ENCODE measurements around the gene WDR41. TPM values are rescaled to one million over a fixed set of nuclear protein-coding genes. Genes with fewer than 3 reads are reported as not detected.

The WDR41 gene
- total and polyA plus RNA-seq, 9 of the 15 experiments (the other 6 are each of a cell fraction or from before 2014, with no cell fraction given): 33.6 to 67.2 (median 55.5) TPM

DNA sequence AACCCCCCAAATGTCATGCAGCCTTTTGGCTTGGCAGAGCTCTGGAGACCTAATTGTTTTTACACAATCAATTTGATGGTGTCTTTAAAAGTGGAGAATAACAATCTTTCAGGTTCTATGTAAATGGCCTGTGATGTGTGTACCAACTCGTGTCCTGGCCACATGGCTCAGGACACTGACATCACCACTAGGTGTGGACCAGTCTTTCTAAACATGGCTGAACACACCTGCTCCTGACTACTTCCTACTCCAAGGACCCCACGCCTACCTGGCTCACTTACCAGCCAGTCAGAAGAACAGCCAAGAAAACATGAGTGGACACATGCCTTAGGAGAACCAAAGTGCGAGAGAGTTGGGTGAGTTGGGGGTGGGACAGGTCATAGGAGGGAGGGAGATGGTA lies 71.2 kb downstream of the WDR41 start (continued):
- TF ChIP-seq, protein P1, sequence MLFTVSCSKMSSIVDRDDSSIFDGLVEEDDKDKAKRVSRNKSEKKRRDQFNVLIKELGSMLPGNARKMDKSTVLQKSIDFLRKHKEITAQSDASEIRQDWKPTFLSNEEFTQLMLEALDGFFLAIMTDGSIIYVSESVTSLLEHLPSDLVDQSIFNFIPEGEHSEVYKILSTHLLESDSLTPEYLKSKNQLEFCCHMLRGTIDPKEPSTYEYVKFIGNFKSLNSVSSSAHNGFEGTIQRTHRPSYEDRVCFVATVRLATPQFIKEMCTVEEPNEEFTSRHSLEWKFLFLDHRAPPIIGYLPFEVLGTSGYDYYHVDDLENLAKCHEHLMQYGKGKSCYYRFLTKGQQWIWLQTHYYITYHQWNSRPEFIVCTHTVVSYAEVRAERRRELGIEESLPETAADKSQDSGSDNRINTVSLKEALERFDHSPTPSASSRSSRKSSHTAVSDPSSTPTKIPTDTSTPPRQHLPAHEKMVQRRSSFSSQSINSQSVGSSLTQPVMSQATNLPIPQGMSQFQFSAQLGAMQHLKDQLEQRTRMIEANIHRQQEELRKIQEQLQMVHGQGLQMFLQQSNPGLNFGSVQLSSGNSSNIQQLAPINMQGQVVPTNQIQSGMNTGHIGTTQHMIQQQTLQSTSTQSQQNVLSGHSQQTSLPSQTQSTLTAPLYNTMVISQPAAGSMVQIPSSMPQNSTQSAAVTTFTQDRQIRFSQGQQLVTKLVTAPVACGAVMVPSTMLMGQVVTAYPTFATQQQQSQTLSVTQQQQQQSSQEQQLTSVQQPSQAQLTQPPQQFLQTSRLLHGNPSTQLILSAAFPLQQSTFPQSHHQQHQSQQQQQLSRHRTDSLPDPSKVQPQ (CRISPR knock-in tag; IDR thresholded peaks at IDR 0.05; ENCODE audit: borderline replicate concordance): no peak
- TF ChIP-seq NEUROD1 (IDR thresholded peaks at IDR 0.05; ENCODE audit: borderline replicate concordance, low read depth, low read length, partially characterized antibody) (no peak), POLR2H (tag; IDR thresholded peaks at IDR 0.05; ENCODE audit: low read depth) (no peak), STAG1 (CRISPR knock-in tag; IDR thresholded peaks at IDR 0.05; ENCODE audit: borderline replicate concordance) (no peak), EWSR1 (IDR thresholded peaks at IDR 0.05; ENCODE audit: borderline replicate concordance, low read depth, partially characterized antibody) (no peak), ZFP30 (CRISPR knock-in tag; IDR thresholded peaks at IDR 0.05; ENCODE audit: borderline replicate concordance) (no peak), ZNF589 (CRISPR knock-in tag; IDR thresholded peaks at IDR 0.05; ENCODE audit: low read depth) (no peak), ETV5 (CRISPR knock-in tag; IDR thresholded peaks at IDR 0.05; ENCODE audit: low read depth) (no peak), BCL6 (CRISPR knock-in tag; IDR thresholded peaks at IDR 0.05) (no peak)
- TF ChIP-seq, protein P2, sequence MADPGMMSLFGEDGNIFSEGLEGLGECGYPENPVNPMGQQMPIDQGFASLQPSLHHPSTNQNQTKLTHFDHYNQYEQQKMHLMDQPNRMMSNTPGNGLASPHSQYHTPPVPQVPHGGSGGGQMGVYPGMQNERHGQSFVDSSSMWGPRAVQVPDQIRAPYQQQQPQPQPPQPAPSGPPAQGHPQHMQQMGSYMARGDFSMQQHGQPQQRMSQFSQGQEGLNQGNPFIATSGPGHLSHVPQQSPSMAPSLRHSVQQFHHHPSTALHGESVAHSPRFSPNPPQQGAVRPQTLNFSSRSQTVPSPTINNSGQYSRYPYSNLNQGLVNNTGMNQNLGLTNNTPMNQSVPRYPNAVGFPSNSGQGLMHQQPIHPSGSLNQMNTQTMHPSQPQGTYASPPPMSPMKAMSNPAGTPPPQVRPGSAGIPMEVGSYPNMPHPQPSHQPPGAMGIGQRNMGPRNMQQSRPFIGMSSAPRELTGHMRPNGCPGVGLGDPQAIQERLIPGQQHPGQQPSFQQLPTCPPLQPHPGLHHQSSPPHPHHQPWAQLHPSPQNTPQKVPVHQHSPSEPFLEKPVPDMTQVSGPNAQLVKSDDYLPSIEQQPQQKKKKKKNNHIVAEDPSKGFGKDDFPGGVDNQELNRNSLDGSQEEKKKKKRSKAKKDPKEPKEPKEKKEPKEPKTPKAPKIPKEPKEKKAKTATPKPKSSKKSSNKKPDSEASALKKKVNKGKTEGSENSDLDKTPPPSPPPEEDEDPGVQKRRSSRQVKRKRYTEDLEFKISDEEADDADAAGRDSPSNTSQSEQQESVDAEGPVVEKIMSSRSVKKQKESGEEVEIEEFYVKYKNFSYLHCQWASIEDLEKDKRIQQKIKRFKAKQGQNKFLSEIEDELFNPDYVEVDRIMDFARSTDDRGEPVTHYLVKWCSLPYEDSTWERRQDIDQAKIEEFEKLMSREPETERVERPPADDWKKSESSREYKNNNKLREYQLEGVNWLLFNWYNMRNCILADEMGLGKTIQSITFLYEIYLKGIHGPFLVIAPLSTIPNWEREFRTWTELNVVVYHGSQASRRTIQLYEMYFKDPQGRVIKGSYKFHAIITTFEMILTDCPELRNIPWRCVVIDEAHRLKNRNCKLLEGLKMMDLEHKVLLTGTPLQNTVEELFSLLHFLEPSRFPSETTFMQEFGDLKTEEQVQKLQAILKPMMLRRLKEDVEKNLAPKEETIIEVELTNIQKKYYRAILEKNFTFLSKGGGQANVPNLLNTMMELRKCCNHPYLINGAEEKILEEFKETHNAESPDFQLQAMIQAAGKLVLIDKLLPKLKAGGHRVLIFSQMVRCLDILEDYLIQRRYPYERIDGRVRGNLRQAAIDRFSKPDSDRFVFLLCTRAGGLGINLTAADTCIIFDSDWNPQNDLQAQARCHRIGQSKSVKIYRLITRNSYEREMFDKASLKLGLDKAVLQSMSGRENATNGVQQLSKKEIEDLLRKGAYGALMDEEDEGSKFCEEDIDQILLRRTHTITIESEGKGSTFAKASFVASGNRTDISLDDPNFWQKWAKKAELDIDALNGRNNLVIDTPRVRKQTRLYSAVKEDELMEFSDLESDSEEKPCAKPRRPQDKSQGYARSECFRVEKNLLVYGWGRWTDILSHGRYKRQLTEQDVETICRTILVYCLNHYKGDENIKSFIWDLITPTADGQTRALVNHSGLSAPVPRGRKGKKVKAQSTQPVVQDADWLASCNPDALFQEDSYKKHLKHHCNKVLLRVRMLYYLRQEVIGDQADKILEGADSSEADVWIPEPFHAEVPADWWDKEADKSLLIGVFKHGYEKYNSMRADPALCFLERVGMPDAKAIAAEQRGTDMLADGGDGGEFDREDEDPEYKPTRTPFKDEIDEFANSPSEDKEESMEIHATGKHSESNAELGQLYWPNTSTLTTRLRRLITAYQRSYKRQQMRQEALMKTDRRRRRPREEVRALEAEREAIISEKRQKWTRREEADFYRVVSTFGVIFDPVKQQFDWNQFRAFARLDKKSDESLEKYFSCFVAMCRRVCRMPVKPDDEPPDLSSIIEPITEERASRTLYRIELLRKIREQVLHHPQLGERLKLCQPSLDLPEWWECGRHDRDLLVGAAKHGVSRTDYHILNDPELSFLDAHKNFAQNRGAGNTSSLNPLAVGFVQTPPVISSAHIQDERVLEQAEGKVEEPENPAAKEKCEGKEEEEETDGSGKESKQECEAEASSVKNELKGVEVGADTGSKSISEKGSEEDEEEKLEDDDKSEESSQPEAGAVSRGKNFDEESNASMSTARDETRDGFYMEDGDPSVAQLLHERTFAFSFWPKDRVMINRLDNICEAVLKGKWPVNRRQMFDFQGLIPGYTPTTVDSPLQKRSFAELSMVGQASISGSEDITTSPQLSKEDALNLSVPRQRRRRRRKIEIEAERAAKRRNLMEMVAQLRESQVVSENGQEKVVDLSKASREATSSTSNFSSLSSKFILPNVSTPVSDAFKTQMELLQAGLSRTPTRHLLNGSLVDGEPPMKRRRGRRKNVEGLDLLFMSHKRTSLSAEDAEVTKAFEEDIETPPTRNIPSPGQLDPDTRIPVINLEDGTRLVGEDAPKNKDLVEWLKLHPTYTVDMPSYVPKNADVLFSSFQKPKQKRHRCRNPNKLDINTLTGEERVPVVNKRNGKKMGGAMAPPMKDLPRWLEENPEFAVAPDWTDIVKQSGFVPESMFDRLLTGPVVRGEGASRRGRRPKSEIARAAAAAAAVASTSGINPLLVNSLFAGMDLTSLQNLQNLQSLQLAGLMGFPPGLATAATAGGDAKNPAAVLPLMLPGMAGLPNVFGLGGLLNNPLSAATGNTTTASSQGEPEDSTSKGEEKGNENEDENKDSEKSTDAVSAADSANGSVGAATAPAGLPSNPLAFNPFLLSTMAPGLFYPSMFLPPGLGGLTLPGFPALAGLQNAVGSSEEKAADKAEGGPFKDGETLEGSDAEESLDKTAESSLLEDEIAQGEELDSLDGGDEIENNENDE (IDR thresholded peaks at IDR 0.05; ENCODE audit: low read depth, low read length): no peak
- TF ChIP-seq, protein P3, sequence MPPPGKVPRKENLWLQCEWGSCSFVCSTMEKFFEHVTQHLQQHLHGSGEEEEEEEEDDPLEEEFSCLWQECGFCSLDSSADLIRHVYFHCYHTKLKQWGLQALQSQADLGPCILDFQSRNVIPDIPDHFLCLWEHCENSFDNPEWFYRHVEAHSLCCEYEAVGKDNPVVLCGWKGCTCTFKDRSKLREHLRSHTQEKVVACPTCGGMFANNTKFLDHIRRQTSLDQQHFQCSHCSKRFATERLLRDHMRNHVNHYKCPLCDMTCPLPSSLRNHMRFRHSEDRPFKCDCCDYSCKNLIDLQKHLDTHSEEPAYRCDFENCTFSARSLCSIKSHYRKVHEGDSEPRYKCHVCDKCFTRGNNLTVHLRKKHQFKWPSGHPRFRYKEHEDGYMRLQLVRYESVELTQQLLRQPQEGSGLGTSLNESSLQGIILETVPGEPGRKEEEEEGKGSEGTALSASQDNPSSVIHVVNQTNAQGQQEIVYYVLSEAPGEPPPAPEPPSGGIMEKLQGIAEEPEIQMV (tag; conservative IDR thresholded peaks at IDR 0.05; ENCODE audit: low read depth): no peak

Data from K562 (cell line).